Cerebellar nuclear complex (tissue), 1 donor: Measurements from ENCODE around the gene PATE1.
"Not testable (repeated sequence)": the region's sequence is repeated elsewhere in the genome, so short reads cannot be mapped to it uniquely, and the experiment has no call there.

Experiments
- DNase-seq, 2 experiments: peaks; one replicate each; lab custom pipeline; 2025; lab: John Stamatoyannopoulos, UW

The PATE1 gene, protein sequence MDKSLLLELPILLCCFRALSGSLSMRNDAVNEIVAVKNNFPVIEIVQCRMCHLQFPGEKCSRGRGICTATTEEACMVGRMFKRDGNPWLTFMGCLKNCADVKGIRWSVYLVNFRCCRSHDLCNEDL

DNA sequence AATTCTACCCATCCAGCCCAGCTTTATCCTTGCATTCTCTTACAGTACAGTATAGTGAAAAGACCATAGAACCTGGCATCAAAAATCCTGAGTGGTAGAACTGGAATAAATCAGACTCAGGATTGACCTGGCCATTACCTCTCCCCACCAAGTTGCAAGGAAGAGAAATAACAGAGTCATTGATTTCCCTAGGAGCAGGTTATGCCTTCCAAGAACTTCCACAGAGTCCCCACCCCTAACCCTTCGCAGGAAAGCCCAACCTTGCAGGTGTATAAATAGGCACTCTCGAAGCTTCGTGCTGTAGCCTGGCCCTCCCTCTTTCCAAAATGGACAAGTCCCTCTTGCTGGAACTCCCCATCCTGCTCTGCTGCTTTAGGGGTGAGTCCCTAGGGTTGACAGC is at the start of gene PATE1:
PATE1 (plus strand) TSS at position 301 of the 400 bp plus-strand sequence; CDS start at position 327, 26 bp downstream.
- DNase-seq, result no peak

DNA sequence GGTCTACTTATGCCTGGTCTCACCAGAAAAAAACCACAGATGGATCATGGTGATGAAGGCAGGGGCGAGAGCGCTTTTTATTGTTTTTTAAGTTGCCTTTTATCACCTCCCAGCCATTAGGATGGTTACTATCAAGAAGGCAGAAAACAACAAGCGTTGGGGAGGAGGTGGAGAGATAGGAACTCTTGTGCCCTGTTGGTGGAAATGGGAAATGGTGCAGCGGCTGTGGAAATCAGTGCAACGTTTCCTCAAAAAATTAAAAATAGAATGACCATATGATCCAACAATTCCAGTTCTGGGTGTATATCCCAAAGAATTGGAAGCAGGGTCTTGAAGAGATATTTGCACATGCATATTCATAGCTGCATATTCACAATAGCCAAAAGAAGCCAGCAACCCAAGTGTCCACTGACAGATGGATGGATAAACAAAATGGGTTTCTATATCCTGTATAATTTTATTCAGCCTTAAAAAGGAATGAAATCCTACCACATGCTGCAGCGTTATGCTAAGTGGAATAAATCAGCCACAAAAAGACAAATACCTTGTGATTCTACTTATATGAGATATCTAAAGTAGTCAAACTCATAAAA is 45.0 kb upstream of the PATE1 start:
- DNase-seq, result no peak

DNA sequence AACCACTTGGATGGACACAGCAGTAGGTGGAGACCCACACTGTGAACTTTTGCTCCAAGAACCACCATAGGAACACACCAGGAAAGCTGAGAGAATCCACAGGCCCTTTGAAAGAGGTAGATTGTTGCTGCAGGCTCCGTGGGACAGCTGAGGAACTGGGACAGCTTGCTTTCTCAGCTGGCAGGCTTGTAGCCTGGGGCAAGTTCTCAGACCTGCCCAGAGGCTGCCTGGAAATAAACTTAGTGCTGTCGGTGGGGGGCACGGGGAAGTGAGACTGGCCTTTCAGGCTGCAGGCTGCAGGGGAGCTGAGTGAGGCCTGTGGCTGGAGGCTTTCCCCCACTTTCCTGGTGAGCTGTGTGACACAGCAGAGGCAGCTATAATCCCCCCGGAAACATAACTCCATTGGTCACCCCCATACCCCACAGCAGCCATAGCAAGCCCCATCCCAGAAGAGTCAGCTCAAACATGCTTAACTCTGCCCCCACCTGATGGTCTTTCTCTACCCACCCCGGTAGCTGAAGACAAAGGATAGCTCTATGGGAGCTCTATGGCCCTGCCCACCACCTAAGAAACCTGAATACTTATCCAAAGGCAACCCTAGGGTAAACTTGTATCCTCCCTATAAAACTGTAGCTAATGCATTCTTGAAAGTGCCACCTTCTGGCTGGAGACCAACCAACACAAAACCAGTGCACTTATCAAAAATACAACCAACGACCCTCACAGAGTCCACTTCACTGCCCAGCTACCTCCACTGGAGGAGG is 44.0 kb upstream of the PATE1 start:
- no peak for DNase-seq

DNA sequence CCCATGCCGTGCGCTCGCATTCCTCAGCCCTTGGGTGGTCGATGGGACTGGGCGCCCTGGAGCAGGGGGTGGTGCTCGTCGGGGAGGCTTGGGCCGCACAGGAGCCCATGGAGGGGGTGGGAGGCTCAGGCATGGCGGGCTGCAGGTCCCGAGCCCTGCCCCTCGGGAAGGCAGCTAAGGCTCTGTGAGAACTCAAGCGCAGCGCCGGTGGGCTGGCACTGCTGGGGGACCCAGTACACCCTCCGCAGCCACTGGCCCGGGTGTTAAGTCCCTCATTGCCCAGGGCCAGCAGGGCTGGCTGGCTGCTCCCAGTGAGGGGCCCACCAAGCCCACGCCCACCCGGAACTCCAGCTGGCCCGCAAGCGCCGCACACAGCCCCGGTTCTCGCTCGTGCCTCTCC is 41.4 kb upstream of the PATE1 start:
- DNase-seq, result not testable (repeated sequence)

DNA sequence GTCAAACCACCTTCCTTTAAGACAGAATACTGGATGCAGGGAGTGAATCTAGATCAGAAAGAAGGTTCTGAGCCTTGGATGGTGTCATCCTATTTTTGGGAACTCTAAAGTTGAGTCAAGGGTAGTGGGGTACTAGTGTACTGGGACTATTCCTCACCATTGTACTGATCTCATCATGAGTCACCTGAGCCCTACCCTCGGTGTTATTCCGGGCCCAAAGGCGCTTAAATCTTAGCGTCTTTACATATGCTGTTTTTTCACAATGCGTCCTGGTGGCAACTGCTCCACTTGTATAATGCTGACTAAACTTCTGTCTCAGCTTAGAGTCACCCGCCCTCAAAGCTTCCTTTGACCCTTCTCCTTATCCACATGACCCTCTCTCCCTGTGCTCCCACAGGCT is 25.3 kb upstream of the PATE1 start:
- no peak for DNase-seq

DNA sequence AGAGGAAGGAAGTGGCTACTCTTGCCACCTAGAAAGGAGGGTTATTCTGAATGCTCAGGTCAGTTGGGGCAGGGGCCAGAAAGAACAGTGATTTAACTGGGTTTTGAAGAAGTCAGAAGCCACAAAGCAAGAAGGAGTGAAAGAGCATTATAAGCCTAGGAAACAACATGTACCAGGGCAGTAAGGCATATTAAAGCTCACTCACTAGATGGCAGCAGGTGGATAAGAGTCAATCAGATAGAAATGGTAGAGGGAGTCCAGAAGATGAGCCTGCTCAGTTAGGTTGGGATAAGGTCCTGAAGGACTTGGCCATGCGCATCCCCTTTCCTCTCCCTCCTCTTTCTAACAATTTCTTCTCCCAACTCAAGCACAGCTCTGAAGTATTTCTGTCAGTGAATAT is 22.0 kb upstream of the PATE1 start:
- DNase-seq, result no peak

DNA sequence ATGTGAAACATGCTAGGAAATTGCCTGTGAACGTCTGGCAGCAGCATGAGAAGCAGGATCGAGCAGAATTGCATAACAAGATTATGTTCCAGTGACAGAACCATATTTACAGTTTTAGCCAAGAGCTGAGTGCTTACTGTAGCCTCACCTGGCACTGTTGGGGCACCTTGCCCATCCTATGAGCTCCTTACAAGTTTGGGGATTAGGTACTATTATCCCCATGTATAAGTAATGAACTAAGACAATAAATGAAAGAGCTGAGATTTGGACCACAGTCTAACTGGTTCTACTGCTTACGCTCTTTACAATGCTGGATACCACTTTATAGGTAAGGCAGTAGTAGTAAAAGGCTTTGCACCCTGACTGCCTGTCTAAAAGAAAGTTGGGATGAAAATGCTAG is 17.1 kb upstream of the PATE1 start:
- no peak for DNase-seq

DNA sequence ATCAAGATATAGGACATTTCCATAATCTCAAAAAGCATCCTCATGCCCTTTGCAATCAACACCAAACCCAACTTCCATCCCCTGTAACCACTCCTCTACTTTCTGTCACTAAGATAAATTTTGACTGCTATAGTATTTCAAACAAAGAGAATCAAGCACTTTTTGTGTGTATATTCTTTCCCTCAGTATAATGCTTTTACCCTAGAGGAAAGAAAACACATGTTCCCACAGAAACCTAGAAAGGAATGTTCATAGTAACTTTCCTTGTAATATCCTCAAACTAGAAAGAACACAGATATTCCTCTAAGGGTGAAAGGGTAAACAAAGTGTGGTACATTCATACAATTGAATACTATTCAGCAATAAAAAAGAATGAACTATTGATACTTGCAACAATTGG is 5.5 kb upstream of the PATE1 start:
- no peak for DNase-seq

DNA sequence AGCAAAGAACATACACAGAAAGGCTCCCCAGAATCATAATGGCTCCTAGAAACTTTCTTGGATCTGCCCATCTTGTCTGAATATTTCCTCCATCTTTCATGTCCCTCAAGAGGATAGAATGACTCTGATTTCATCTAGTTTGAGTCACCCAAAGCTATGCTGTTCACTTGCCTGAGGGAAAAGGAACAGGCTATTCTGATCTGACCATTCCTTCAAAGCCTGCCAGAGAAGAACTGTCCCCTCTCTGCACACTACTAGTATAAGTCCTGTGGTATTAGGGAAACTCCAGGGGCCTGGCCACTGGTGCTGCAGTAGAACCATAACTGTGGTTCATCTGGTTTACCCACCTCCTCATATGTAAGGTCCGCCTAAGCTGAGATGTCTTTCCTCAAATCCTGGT is 2.4 kb upstream of the PATE1 start:
- no peak for DNase-seq

DNA sequence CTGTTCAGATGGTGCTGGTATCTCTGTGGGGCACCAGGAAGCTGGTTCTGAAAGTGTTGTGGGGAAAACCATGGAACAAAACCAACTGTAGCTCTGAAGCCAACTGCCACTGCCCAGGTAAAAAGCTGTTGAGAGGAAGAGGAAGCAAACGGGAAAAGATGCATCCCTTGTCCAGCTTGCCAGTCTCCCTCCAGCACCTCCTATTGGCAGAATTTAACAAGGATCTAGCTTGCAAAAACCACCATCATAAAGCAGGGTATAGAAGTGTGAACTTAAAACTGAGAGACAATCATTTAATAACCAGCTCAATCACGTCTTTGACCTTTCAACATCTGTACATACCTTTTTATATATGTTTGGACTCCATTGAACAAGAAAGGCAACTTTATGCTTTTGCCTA is 4.5 kb downstream of the PATE1 start:
- no peak for DNase-seq

DNA sequence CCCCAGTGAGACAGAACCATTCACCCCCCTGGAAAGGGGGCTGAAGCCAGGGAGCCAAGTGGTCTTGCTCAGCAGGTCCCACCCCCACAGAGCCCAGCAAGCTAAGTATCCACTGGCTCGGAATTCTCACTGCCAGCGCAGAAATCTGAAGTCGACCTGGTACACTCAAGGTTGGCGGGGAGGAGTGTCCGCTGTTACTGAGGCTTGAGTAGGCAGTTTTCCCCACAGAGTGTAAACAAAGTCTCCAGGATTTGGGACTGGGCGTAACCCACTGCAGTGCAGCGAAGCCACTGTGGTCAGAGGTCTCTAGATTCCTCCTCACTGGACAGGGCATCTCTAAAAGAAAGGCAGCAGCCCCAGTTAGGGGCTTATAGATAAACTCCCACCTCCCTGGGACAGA is 10.0 kb downstream of the PATE1 start:
- DNase-seq, result no peak

DNA sequence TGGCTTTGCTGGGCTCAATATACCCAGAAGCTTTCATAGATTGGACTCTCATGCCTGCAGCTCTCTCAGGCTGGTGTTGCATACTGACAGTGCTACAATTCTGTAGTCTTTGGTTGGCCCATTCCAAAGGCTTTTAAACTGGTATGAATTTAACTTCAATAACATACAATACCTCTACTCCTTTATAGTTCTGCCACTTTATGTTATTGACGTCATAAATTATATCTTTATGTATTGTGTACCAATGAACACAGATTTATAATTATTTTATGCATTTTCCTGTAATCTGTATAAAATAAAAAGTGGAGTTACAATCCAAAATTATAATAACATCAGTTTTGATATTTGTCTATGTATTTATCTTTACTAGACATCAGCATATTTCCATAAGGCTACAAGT is 16.4 kb downstream of the PATE1 start:
- no peak for DNase-seq

DNA sequence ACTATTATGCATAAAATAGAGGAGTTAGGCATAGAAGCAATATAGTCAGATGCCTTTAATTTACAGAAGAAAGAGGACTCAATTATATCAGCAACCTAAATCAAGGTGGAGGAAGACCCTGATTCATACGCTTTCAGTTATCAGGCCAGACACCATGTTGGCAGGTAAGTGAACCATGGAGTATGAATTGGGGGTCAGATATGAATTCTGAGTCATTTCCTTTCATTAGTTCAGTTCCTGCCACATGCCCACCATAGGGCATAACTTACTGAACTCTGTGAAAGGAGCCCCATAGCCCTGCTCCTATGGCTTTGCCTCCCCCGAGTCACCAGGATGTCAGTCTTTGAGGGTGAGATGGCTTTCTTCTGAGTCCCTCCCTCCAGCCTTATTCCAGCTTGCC is 17.4 kb downstream of the PATE1 start:
- DNase-seq, result no peak

DNA sequence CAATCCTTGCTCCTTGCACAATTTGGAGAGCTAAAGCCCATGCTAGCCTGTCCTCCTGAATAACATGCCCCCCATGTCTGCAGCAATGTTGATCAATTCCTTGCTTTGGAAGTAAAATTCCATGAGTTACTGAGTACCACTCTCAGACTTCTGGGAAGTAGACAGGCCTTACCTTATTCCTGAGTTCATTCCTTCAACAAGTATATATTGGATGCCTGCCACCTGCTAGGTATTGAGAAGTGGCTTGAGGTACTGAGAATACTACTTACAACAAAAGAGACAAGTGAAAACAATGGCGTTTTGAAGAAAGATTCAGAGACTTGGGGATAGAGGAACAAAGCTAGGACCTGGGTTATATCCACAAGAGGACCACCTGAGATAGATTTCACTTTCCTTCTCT is 20.2 kb downstream of the PATE1 start:
- no peak for DNase-seq

DNA sequence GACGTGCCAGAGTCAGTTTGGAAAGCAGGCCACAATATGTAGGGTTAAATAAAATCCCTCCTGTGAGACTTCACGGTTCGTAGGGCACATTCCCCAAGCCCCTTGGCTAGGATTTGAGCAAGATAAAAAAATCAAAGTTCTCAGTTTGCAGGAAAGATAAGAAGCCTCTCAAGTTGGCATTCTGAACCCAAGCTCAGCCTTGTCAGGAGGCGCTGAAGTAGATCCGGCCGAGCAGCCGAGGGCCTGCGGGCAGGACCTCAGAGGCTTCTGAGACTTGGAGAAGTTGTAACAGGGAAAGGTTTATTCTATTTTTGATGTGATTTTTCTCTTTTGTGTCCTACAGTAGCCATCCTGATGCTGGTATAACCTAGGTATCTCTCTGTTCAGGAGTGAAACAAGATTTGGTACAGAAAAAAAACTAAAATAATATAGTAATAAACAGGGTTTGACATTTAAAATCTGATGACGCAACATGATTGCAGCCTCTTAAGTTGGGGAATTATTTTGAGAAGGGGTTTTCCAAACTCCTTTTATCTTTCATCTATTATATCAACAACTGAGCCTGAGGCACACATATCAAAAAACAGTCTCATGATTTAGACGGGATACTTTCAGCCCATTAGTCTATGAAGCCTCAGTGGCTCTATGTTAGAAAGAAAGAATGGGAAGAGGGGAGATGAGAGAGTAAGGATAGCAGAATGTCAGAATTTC is 22.4 kb downstream of the PATE1 start:
- no peak for DNase-seq

DNA sequence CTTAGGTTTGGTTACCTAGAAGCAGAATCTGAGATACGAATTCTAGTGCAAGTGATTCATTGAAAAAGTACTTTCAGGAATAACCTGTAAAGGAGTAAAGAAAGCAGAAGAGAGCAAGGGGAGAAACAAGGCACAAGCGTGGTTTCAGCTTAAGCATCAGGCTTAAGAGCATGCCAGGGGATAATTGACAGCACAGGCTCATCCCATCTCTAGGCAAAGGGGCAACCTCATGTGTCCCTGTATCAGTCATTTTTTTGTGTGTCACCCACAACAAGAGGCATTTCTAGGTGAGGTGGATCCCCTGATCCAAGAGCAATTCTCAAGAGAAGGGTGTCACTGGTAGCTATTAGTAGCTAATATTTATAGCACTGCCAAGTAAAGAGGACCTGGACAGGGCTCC is 24.5 kb downstream of the PATE1 start:
- DNase-seq, result no peak

DNA sequence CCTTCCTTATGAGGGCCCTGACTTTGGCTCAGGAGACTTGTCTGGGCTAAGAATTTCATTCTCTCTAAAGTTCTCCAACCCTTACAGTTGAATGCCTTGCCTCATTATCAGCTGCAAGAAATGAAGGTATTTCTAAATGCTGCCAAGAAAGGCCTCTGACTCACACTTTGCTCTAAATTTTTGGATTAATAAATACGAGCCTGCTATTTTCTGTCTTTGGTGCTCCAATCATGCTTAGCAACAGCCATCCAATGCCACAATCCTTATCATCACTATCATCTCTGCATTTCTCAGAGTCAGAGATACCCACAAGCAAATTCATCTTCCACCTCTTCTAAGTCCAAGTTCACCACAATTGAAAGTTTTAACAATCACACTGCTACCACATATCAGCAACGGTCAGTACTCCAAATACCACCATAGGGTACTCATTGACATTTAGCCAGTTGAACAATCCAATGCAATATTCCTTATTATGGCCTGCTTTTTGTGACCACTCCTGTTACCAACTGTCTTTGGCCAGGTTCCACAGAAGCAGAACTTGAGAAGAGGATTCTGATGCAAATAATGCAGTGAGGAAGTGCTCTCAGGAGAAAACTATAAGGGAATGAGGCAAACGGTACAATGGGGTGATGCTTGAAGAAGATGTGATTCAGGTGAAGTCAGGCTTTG is 26.9 kb downstream of the PATE1 start:
- DNase-seq, result no peak

DNA sequence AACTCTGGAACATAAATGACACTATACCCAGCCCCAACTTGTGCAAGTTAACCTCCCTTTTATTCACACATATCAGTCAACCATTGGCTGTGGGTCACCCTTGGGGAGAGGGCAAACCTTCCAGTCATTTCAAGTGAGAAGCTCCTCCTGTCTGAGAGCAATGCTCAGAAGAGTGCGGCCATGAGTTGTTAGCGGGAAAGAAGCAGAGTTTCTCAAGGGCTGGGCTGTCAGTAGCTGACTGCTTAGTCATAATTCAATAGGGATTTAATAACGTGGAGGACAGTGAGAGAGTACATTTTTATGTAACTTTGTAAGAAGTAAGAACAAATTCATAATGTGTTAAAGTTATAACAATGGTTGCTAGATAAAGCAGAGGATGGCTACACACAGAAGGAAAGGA is 27.4 kb downstream of the PATE1 start:
- DNase-seq, result no peak

DNA sequence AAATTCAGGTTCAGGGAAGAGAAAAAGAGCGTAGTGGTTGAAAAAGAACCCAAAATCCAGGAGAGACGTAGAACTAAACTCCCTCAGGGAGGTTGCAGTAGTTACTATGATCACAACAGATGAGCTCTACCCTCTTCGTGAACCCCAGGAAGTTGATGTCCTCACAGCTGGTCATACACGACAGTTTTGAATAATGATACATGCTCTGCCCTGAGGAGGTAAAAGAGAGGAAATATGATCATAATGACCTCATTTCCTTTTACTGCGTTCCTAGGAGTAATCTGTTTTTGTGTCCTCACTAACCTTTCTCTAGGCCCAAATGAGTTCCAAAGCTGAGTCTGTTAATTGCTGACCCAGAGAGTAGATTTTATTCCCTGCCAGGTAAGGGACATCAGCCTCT is 31.2 kb downstream of the PATE1 start:
- no peak for DNase-seq

DNA sequence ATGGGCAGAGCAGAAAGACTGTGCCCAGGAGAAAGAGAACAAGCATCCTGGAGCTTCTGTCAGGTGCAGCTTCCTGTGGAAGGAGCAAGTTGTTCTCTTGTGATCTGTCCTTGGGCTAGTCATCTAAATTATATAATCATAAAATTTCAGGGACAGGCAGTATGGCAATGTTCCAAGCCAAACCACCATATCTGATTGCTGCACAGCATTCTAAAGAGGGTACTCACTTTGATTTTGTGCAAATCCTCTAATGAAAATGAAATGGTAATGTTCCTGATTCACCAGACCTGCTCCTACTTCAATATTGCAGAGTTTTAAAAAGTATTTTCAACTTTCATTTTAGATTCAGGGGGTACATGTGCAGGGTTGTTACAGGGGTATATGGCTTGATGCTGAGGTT is 32.6 kb downstream of the PATE1 start, which contains the start of gene PATE2:
PATE2 (minus strand) TSS at position 101 of the 400 bp plus-strand sequence; CDS start at position 46, 55 bp downstream.
- DNase-seq, result no peak

DNA sequence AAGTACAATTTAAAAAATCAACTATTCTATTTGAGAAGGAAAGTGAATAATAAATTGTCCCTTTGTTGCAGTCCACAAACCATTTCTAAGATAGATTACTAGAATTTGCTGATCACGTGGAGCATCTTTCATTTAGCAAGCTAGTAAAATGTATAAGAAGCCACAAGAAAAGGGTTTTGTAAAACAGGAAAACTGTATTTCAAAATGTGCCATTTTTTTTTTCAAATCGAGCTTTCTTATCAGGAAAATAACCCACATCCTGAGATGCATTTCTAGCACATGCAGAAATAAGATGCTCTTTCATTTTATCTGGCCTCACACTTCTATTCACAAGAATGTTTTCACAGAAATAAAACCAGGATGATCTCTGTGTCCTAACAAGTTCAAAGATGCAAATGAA is 38.6 kb downstream of the PATE1 start:
- no peak for DNase-seq

DNA sequence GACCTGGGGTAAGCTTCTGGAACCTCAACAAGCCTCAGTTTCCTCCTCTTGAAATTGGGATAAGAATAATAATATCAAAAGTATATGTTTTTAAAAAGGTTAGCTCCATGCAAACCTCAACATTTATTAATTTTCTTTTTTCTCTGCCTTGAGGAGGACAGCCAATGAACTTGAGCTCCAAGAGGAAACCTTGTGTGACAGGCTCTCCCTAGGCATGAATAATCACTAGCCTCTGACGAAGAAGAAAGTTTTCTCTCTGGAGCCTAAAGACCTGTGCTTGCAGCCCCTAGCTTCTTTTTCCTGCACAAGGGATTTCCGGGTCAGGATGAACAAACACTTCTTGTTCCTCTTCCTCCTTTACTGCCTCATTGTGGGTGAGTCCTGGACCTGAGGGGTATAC is 41.7 kb downstream of the PATE1 start, which contains the start of gene PATE3:
PATE3 (plus strand) TSS at position 301 of the 400 bp plus-strand sequence; CDS start at position 326, 25 bp downstream.
- DNase-seq, result no peak
